WTC11 (cell line): ENCODE results near the gene GFRA1. TPM values are rescaled to one million over a fixed set of nuclear protein-coding genes. Genes with fewer than 3 reads are reported as not detected.

Source experiments
- ATAC-seq: fragments of 200-7000 bp; cut with Tn5 transposase; 2 replicates; pipeline ENCODE4 v1.10.0; 2021; ENCODE audit warnings: mild to moderate bottlenecking, moderate library complexity
- CTCF ChIA-PET: fragments of 300-600 bp; sonication (Branson Sonifier 250); formaldehyde crosslinking; loops from one replicate; lab custom pipeline; 2021; ENCODE audit warnings: antibody characterized with exemption; lab: Charles Lee
- POLR2A ChIA-PET: fragments of 350-600 bp; sonication (Branson Sonifier 250); formaldehyde crosslinking; loops from one replicate; lab custom pipeline; 2021; ENCODE audit warnings: antibody characterized with exemption; lab: Charles Lee
- DNase-seq: peaks from one replicate; pipeline ENCODE4 v3.0.0; 2021; ENCODE audit warnings: low spot score
- H3K27ac Mint-ChIP-seq: 2 replicates; pipeline ENCODE4 v1.8.0; 2021; ENCODE audit warnings: mixed read lengths
- H3K27me3 Mint-ChIP-seq: 2 replicates; pipeline ENCODE4 v1.8.0; 2021; ENCODE audit warnings: low read depth, mild to moderate bottlenecking, moderate library complexity, mixed read lengths
- H3K36me3 Mint-ChIP-seq: 2 replicates; pipeline ENCODE4 v1.8.0; 2021; ENCODE audit warnings: mixed read lengths
- H3K4me1 Mint-ChIP-seq: 2 replicates; pipeline ENCODE4 v1.8.0; 2022; ENCODE audit warnings: mixed read lengths
- H3K4me3 Mint-ChIP-seq: 2 replicates; pipeline ENCODE4 v1.8.0; 2021; ENCODE audit warnings: mild to moderate bottlenecking, moderate library complexity, mixed read lengths
- H3K9me3 Mint-ChIP-seq: 2 replicates; pipeline ENCODE4 v1.8.0; 2021; ENCODE audit warnings: mixed read lengths
- ATF1 ChIP-seq: sonication (generic); formaldehyde crosslinking; IDR thresholded peaks from 2 replicates; pipeline ENCODE4 v1.8.1; 2023; ENCODE audit warnings: mild to moderate bottlenecking, moderate library complexity, missing genetic modification reagents
- ATF6 ChIP-seq: sonication (generic); formaldehyde crosslinking; IDR thresholded peaks from 2 replicates; pipeline ENCODE4 v1.8.1; 2023; ENCODE audit warnings: mild to moderate bottlenecking, missing genetic modification reagents
- E2F5 ChIP-seq: sonication (generic); formaldehyde crosslinking; IDR thresholded peaks from 2 replicates; pipeline ENCODE4 v1.8.1; 2022; ENCODE audit warnings: mild to moderate bottlenecking, moderate library complexity, missing genetic modification reagents
- FOXK1 ChIP-seq: sonication (generic); formaldehyde crosslinking; IDR thresholded peaks from 2 replicates; pipeline ENCODE4 v1.8.0; 2022; ENCODE audit warnings: mild to moderate bottlenecking, moderate library complexity, missing genetic modification reagents
- HMGA2 ChIP-seq: fragments of 250-450 bp; sonication (Bioruptor Pico); IDR thresholded peaks from 2 replicates; pipeline ENCODE4 v1.4.0; 2021; ENCODE audit warnings: mild to moderate bottlenecking, moderate library complexity
- MYBL2 ChIP-seq: sonication (generic); formaldehyde crosslinking; IDR thresholded peaks from 2 replicates; pipeline ENCODE4 v1.8.1; 2023; ENCODE audit warnings: mild to moderate bottlenecking, moderate library complexity, missing genetic modification reagents
- NFE2L1 ChIP-seq: sonication (generic); formaldehyde crosslinking; IDR thresholded peaks from 2 replicates; pipeline ENCODE4 v1.8.1; 2023; ENCODE audit warnings: missing genetic modification reagents
- PRDM15 ChIP-seq: sonication (generic); formaldehyde crosslinking; IDR thresholded peaks from 2 replicates; pipeline ENCODE4 v1.8.0; 2022; ENCODE audit warnings: missing genetic modification reagents
- RELA ChIP-seq: sonication (generic); formaldehyde crosslinking; IDR thresholded peaks from 2 replicates; pipeline ENCODE4 v1.8.1; 2022; ENCODE audit warnings: missing genetic modification reagents, mild to moderate bottlenecking, borderline replicate concordance
- SP1 ChIP-seq: sonication (generic); formaldehyde crosslinking; conservative IDR thresholded peaks from 2 replicates; pipeline ENCODE4 v1.8.1; 2022; ENCODE audit warnings: missing genetic modification reagents
- ZNF396 ChIP-seq: fragments of 250-450 bp; sonication (Bioruptor Pico); IDR thresholded peaks from 2 replicates; pipeline ENCODE4 v1.8.0; 2021; ENCODE audit warnings: mild to moderate bottlenecking, moderate library complexity, borderline replicate concordance
- ZNF423 ChIP-seq: fragments of 250-450 bp; sonication (Bioruptor Pico); IDR thresholded peaks from 2 replicates; pipeline ENCODE4 v2.1.2; 2022; ENCODE audit warnings: mild to moderate bottlenecking, moderate library complexity
- total RNA-seq: library from RNA; stranded (reverse); gene quantifications from 3 replicates; pipeline ENCODE4 v1.2.3, GENCODE V29; 2021
- TF ChIP-seq, protein P1 (sequence below): sonication (generic); formaldehyde crosslinking; IDR thresholded peaks from 2 replicates; pipeline ENCODE4 v1.8.0; 2022; ENCODE audit warnings: mild to moderate bottlenecking, missing genetic modification reagents
- TF ChIP-seq, protein P2 (sequence below): sonication (generic); formaldehyde crosslinking; IDR thresholded peaks from 2 replicates; pipeline ENCODE4 v1.8.1; 2023; ENCODE audit warnings: mild to moderate bottlenecking, missing genetic modification reagents, moderate library complexity
- TF ChIP-seq, protein P3 (sequence below): fragments of 250-450 bp; sonication (Bioruptor Pico); IDR thresholded peaks from 2 replicates; pipeline ENCODE4 v1.9.0; 2021; ENCODE audit warnings: mild to moderate bottlenecking
- TF ChIP-seq, protein P4 (sequence below): sonication (generic); formaldehyde crosslinking; IDR thresholded peaks from 2 replicates; pipeline ENCODE4 v1.8.0; 2022; ENCODE audit warnings: mild to moderate bottlenecking, missing genetic modification reagents

The GFRA1 gene
- total RNA-seq, 1 experiment from 2014 or later = 4.4 TPM

- CTCF ChIA-PET = no interaction called here
Observed at GRCh38 chr10:116044801-116045248, 228.2 kb downstream of the GFRA1 start.

More at GRCh38 chr10:116044801-116045248, 228.2 kb downstream of the GFRA1 start:
- Mint-ChIP-seq H3K4me1 (no peaks in the 10 kb centered on the region), H3K27me3 (no peaks in the 10 kb centered on the region; the same call in 1 of the 2 replicates), H3K4me3 (no peak overlapping the region), H3K9me3 (peaks cover 25% of the 10 kb centered on the region), H3K27ac (no peak overlapping the region; the same call in 1 of the 2 replicates), H3K36me3 (no peaks in the 10 kb centered on the region)
- no peak for DNase-seq
- ATAC-seq = no peak
- TF ChIP-seq FOXK1 (CRISPR knock-in tag) = no peak
- TF ChIP-seq ZNF396 (CRISPR knock-in tag) = no peak
- no peak for TF ChIP-seq ATF6 (CRISPR knock-in tag)
- TF ChIP-seq HMGA2 (CRISPR knock-in tag) = no peak
- TF ChIP-seq, protein P1, sequence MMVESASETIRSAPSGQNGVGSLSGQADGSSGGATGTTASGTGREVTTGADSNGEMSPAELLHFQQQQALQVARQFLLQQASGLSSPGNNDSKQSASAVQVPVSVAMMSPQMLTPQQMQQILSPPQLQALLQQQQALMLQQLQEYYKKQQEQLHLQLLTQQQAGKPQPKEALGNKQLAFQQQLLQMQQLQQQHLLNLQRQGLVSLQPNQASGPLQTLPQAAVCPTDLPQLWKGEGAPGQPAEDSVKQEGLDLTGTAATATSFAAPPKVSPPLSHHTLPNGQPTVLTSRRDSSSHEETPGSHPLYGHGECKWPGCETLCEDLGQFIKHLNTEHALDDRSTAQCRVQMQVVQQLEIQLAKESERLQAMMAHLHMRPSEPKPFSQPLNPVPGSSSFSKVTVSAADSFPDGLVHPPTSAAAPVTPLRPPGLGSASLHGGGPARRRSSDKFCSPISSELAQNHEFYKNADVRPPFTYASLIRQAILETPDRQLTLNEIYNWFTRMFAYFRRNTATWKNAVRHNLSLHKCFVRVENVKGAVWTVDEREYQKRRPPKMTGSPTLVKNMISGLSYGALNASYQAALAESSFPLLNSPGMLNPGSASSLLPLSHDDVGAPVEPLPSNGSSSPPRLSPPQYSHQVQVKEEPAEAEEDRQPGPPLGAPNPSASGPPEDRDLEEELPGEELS (CRISPR knock-in tag) = no peak
- TF ChIP-seq ATF1 (CRISPR knock-in tag) = no peak
- TF ChIP-seq, protein P2, sequence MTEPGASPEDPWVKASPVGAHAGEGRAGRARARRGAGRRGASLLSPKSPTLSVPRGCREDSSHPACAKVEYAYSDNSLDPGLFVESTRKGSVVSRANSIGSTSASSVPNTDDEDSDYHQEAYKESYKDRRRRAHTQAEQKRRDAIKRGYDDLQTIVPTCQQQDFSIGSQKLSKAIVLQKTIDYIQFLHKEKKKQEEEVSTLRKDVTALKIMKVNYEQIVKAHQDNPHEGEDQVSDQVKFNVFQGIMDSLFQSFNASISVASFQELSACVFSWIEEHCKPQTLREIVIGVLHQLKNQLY = no peak
- no peak for TF ChIP-seq MYBL2
- TF ChIP-seq, protein P3, sequence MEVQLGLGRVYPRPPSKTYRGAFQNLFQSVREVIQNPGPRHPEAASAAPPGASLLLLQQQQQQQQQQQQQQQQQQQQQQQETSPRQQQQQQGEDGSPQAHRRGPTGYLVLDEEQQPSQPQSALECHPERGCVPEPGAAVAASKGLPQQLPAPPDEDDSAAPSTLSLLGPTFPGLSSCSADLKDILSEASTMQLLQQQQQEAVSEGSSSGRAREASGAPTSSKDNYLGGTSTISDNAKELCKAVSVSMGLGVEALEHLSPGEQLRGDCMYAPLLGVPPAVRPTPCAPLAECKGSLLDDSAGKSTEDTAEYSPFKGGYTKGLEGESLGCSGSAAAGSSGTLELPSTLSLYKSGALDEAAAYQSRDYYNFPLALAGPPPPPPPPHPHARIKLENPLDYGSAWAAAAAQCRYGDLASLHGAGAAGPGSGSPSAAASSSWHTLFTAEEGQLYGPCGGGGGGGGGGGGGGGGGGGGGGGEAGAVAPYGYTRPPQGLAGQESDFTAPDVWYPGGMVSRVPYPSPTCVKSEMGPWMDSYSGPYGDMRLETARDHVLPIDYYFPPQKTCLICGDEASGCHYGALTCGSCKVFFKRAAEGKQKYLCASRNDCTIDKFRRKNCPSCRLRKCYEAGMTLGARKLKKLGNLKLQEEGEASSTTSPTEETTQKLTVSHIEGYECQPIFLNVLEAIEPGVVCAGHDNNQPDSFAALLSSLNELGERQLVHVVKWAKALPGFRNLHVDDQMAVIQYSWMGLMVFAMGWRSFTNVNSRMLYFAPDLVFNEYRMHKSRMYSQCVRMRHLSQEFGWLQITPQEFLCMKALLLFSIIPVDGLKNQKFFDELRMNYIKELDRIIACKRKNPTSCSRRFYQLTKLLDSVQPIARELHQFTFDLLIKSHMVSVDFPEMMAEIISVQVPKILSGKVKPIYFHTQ (CRISPR knock-in tag) = no peak
- TF ChIP-seq E2F5 (CRISPR knock-in tag) = no peak
- TF ChIP-seq NFE2L1 (CRISPR knock-in tag) = no peak
- no peak for TF ChIP-seq PRDM15 (CRISPR knock-in tag)
- no peak for TF ChIP-seq SP1 (CRISPR knock-in tag)
- TF ChIP-seq ZNF423 = no peak
- TF ChIP-seq, protein P4, sequence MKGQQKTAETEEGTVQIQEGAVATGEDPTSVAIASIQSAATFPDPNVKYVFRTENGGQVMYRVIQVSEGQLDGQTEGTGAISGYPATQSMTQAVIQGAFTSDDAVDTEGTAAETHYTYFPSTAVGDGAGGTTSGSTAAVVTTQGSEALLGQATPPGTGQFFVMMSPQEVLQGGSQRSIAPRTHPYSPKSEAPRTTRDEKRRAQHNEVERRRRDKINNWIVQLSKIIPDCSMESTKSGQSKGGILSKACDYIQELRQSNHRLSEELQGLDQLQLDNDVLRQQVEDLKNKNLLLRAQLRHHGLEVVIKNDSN = no peak
- TF ChIP-seq RELA (CRISPR knock-in tag) = no peak
- POLR2A ChIA-PET = no interaction called here
